Cardiac muscle cell (in vitro differentiated cells and primary cell): ENCODE results near the gene CHST11. TPM values are rescaled to one million over a fixed set of nuclear protein-coding genes. Genes with fewer than 3 reads are reported as not detected.

Experiments
- DNase-seq, 2 donors: peaks; one replicate each; pipeline versions ENCODE4 v3.0.0 to v3.0.0-alpha.2; 2010 to 2017; ENCODE audit warnings: low read depth in 1 of 2, low spot score in 1 of 2
- H3K27ac ChIP-seq: fragments of 200-600 bp; sonication (generic); 2 replicates; pipeline ENCODE4 v1.5.1; 2016
- H3K27me3 ChIP-seq: fragments of 200-600 bp; sonication (generic); 2 replicates; pipeline ENCODE4 v1.6.0; 2016; ENCODE audit warnings: control low read depth
- H3K36me3 ChIP-seq: fragments of 200-600 bp; sonication (generic); 2 replicates; pipeline ENCODE4 v1.5.1; 2016; ENCODE audit warnings: control low read depth
- H3K4me1 ChIP-seq: fragments of 200-600 bp; sonication (generic); 2 replicates; pipeline ENCODE4 v1.8.1; 2017; ENCODE audit warnings: low read depth, mild to moderate bottlenecking, mixed run types
- H3K4me3 ChIP-seq: fragments of 200-600 bp; sonication (generic); 2 replicates; pipeline ENCODE4 v1.5.1; 2016; ENCODE audit warnings: mild to moderate bottlenecking
- H3K9me3 ChIP-seq: fragments of 200-600 bp; sonication (generic); 2 replicates; pipeline ENCODE4 v1.5.1; 2017; ENCODE audit warnings: low read depth, mild to moderate bottlenecking, control low read depth
- CTCF ChIP-seq: IDR thresholded peaks from 2 replicates; pipeline ENCODE4 v1.5.1; 2012; ENCODE audit warnings: low read depth, mild to moderate bottlenecking, low read length
- polyA plus RNA-seq: library from polyadenylated mRNA; unstranded; fragments of >200 nt; fragmentation: Nextera tagmentation; extraction: Ambion mirVana; gene quantifications from 2 replicates; pipeline ENCODE4 v1.2.1, GENCODE V29; 2016
- total RNA-seq: library from RNA; depleted of rRNA; stranded (reverse); fragments of >200 nt; gene quantifications from 2 replicates; pipeline ENCODE4 v1.2.3, GENCODE V29; 2016

Gene CHST11
- total and polyA plus RNA-seq, 2 experiments from 2014 or later = 24.2 to 39.8 TPM

DNA sequence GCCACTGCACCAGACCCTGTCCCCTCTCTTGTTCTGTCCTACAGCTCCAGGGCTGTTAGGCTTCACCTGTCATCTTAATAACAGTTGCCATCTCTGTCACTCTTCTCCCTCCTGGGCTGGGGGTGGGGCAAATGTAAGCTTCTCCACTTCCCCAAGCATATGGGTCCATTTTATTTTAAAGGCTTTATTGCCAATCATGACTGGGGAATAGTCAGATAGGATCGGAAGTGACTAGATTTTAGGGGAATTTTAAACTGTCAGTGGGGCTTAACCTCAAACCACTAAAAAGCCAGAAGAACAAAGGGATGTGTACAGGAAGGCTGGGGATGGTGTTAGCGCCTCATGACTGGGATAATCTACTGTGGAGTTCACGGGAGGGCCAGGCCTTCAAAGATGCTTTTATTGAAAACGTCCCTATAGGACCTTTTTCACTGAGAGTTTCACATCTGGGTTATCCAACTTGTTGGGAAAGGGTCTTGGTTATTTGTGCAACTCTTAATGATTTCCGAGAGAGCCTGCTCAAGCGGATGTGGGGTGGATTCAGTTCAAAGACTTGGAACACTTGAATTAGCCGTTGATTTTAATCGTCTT lies 41.6 kb downstream of the CHST11 start:
- no peak for TF ChIP-seq CTCF
- H3K9me3 ChIP-seq = no peaks in the 10 kb centered on the region
- DNase-seq = no peak
- no peak overlapping the region for H3K27ac ChIP-seq
- H3K4me1 ChIP-seq = peaks cover 22% of the 10 kb centered on the region
- no peaks in the 10 kb centered on the region for H3K36me3 ChIP-seq
- no peaks in the 10 kb centered on the region for H3K27me3 ChIP-seq
- no peak overlapping the region for H3K4me3 ChIP-seq

- Histone ChIP-seq H3K36me3 (no peaks in the 10 kb centered on the region), H3K4me3 (no peak overlapping the region), H3K27me3 (no peaks in the 10 kb centered on the region), H3K4me1 (peaks cover 11% of the 10 kb centered on the region), H3K9me3 (no peaks in the 10 kb centered on the region), H3K27ac (no peak overlapping the region)
- no peak for TF ChIP-seq CTCF
- DNase-seq = no peak
These were observed 43.1 kb downstream of the CHST11 start for GRCh38 chr12:104499668-104500332.

- Histone ChIP-seq H3K27me3 (no peaks in the 10 kb centered on the region), H3K4me3 (no peak overlapping the region), H3K27ac (no peak overlapping the region), H3K36me3 (no peaks in the 10 kb centered on the region), H3K9me3 (no peaks in the 10 kb centered on the region), H3K4me1 (peaks cover 17% of the 10 kb centered on the region)
- no peak for DNase-seq
- no peak for TF ChIP-seq CTCF
These were observed 44.4 kb downstream of the CHST11 start for GRCh38 chr12:104501115-104501514.

DNA sequence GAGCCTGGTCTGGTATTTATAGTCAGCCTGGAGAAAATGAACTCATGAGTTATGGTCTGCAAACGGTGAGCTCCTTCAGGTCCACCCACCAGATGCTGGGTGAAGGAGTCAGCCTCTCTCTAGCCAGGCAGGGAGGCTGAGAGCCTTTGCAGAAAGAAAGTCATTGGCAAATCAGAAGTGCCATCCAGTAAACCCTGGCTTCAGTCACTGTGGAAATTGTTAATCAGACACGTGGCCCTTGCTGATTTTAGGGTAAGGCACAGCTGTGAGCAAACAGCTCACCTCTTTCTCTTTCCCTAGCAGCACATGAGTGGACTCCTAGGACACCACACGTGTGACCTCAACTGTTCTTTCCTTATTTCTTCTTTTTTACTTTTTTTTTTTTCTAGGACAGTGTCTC lies 44.9 kb downstream of the CHST11 start:
- no peak for TF ChIP-seq CTCF
- no peaks in the 10 kb centered on the region for H3K27me3 ChIP-seq
- H3K4me3 ChIP-seq = no peak overlapping the region
- no peaks in the 10 kb centered on the region for H3K9me3 ChIP-seq
- peaks cover 17% of the 10 kb centered on the region for H3K4me1 ChIP-seq
- DNase-seq = no peak
- H3K36me3 ChIP-seq = no peaks in the 10 kb centered on the region
- no peak overlapping the region for H3K27ac ChIP-seq

- Histone ChIP-seq H3K36me3 (no peaks in the 10 kb centered on the region), H3K4me1 (peaks cover 17% of the 10 kb centered on the region), H3K27me3 (no peaks in the 10 kb centered on the region), H3K9me3 (no peaks in the 10 kb centered on the region), H3K4me3 (no peak overlapping the region), H3K27ac (no peak overlapping the region)
- no peak for DNase-seq
- TF ChIP-seq CTCF = no peak
These were observed 45.5 kb downstream of the CHST11 start for GRCh38 chr12:104502217-104502616.
